GM23248 (cell line): ENCODE results near the gene ARFIP2.

ENCODE experiments used
- EZH2 ChIP-seq: fragments of 200-600 bp; sonication (generic); IDR thresholded peaks from 2 replicates; pipeline ENCODE4 v1.6.1; 2018; ENCODE audit warnings: antibody characterized with exemption, mild to moderate bottlenecking; ENCODE audit not compliant: insufficient read depth, poor library complexity, severe bottlenecking
- EZH2phosphoT487 ChIP-seq: fragments of 200-600 bp; sonication (generic); IDR thresholded peaks from 2 replicates; pipeline ENCODE4 v1.6.1; 2018; ENCODE audit warnings: antibody characterized with exemption, moderate library complexity, mild to moderate bottlenecking, low read depth; ENCODE audit not compliant: insufficient read depth

- no peak for TF ChIP-seq EZH2
- no peak for TF ChIP-seq EZH2phosphoT487
These were observed 5.1 kb upstream of the ARFIP2 start for GRCh38 chr11:6486256-6486655.
